CD4-positive, alpha-beta T cell (primary cell): ENCODE measurements around the gene EIF4A2. TPM values are rescaled to one million over a fixed set of nuclear protein-coding genes. Genes with fewer than 3 reads are reported as not detected.
A peak's percentile ranks its signal among the peaks of the same experiment; 100 is the strongest.

Experiments used
- ATAC-seq: fragments of 200-7000 bp; cut with Tn5 transposase; one replicate; pipeline ENCODE4 v1.10.0; 2022; ENCODE audit warnings: mild to moderate bottlenecking; ENCODE audit not compliant: poor library complexity
- CTCF ChIA-PET: fragments of 350-600 bp; sonication (Branson Sonifier 250); formaldehyde crosslinking; loops from one replicate; lab custom pipeline; 2021; ENCODE audit warnings: antibody characterized with exemption, inconsistent platforms; lab: Charles Lee
- POLR2A ChIA-PET: fragments of 350-600 bp; sonication (Branson Sonifier 250); formaldehyde crosslinking; loops from one replicate; lab custom pipeline; 2021; ENCODE audit warnings: antibody characterized with exemption, inconsistent platforms; lab: Charles Lee
- DNase-seq, 14 experiments: peaks; one replicate each; pipeline ENCODE4 v3.0.0-alpha.2; 2013 to 2020; ENCODE audit warnings: mixed read lengths in 2 of 14
- H3K27ac ChIP-seq, 2 donors: one replicate each; pipeline versions ENCODE4 v1.5.1 to v1.7.0; 2013; ENCODE audit warnings: low read length in 2 of 2, low read depth in 1 of 2, mild to moderate bottlenecking in 1 of 2
- H3K27me3 ChIP-seq, 2 experiments: 1 replicate in 1 of 2; 2 replicates in 1 of 2; pipeline versions ENCODE4 v1.6.1 to v1.7.0; 2013; ENCODE audit warnings: low read length in 2 of 2, control low read depth in 1 of 2, mild to moderate bottlenecking in 1 of 2, moderate library complexity in 1 of 2; ENCODE audit not compliant: insufficient read depth in 2 of 2, control insufficient read depth in 1 of 2
- H3K36me3 ChIP-seq: one replicate; pipeline ENCODE4 v1.6.1; 2013; ENCODE audit warnings: low read length, control low read depth; ENCODE audit not compliant: insufficient read depth
- H3K4me1 ChIP-seq: one replicate; pipeline ENCODE4 v1.6.1; 2013; ENCODE audit warnings: low read length, control low read depth; ENCODE audit not compliant: insufficient read depth
- H3K4me3 ChIP-seq: one replicate; pipeline ENCODE4 v1.5.1; 2013; ENCODE audit warnings: mild to moderate bottlenecking, low read length, moderate library complexity
- H3K9me3 ChIP-seq, 2 experiments: 1 replicate in 1 of 2; 2 replicates in 1 of 2; pipeline versions ENCODE4 v1.6.1 to v1.7.0; 2013; ENCODE audit warnings: low read length in 2 of 2, mild to moderate bottlenecking in 2 of 2, control low read depth in 1 of 2, moderate library complexity in 1 of 2; ENCODE audit not compliant: control insufficient read depth in 1 of 2, insufficient read depth in 1 of 2
- H3K27ac Mint-ChIP-seq: one replicate; pipeline ENCODE4 v1.8.0; 2020; ENCODE audit warnings: mixed read lengths
- H3K27me3 Mint-ChIP-seq: one replicate; pipeline ENCODE4 v1.8.0; 2021; ENCODE audit warnings: mixed read lengths
- H3K36me3 Mint-ChIP-seq: one replicate; pipeline ENCODE4 v1.8.0; 2021; ENCODE audit warnings: low read depth, mixed read lengths
- H3K4me1 Mint-ChIP-seq: one replicate; pipeline ENCODE4 v1.8.0; 2021; ENCODE audit warnings: low read depth, mixed read lengths
- H3K4me3 Mint-ChIP-seq: one replicate; pipeline ENCODE4 v1.8.0; 2020; ENCODE audit warnings: mild to moderate bottlenecking, mixed read lengths
- H3K9me3 Mint-ChIP-seq: one replicate; pipeline ENCODE4 v1.8.0; 2020; ENCODE audit warnings: mixed read lengths
- CTCF ChIP-seq: fragments of 200-600 bp; IDR thresholded peaks from one replicate; pipeline ENCODE4 v1.8.0; 2022; ENCODE audit warnings: antibody characterized with exemption, mild to moderate bottlenecking
- intact Hi-C, 2 experiments: fragments of 100-400 bp; cut with DNase I in 1 of 2; cut with micrococcal nuclease in 1 of 2; formaldehyde crosslinking; loops; one replicate each; pipeline versions ENCODE4 v1.15.1 to v1.9.0; 2023 to 2025; cut with DNase I, micrococcal nuclease
- microRNA-seq: library from miRNA; unstranded; fragments of <30 nt; microRNA quantifications from one replicate; pipeline ENCODE4 v1.2.0, GENCODE V29; 2021; ENCODE audit warnings: borderline microRNAs expressed, borderline replicate concordance
- total RNA-seq, 174 experiments: library from RNA in 2 of 174; stranded (reverse) in 2 of 174; gene quantifications; one replicate each; pipeline ENCODE4 v1.2.3 and lab custom pipeline; 2021 to 2026

Gene EIF4A2
- total RNA-seq, 2 experiments from 2014 or later: 1,039 to 1,046 TPM

- peaks cover 23% of the 10 kb centered on the region for H3K4me1 Mint-ChIP-seq
- intact Hi-C loops: loop anchor here in 1 of 2 experiments (5.0 to 10.0 kb wide), 2 partner anchors 46 to 844 kb away; partner anchors contain the start of gene EIF4A2
- ATAC-seq: no peak
Observed at GRCh38 chr3:186828340-186828739, 45.0 kb downstream of the EIF4A2 start.

GRCh38 chr3:186831798-186832197, 48.4 kb downstream of the EIF4A2 start:
- no peak for TF ChIP-seq CTCF
- Histone ChIP-seq H3K27me3 (peaks cover 16 to 40% of the 10 kb centered on the region in 2 experiments), H3K36me3 (no peaks in the 10 kb centered on the region), H3K27ac (no peak overlapping the region), H3K4me1 (peaks cover 10% of the 10 kb centered on the region), H3K9me3 (no peaks in the 10 kb centered on the region), H3K4me3 (no peak overlapping the region)
- Mint-ChIP-seq H3K4me1 (peaks cover 8% of the 10 kb centered on the region), H3K9me3 (no peaks in the 10 kb centered on the region), H3K36me3 (no peaks in the 10 kb centered on the region), H3K27ac (no peak overlapping the region), H3K4me3 (no peak overlapping the region), H3K27me3 (peaks cover 50% of the 10 kb centered on the region)
- DNase-seq (no peak), ATAC-seq (no peak)
- intact Hi-C loops: no loop called here
- ChIA-PET CTCF (no interaction called here), POLR2A (no interaction called here)

More at GRCh38 chr3:186828340-186828739, 45.0 kb downstream of the EIF4A2 start:
- POLR2A ChIA-PET: interaction anchor here (0.9 to 5.3 kb wide), 8 partner anchors 21 to 894 kb away, joined by 3 to 69 read pairs (median 6); partner anchors contain the start of gene EIF4A2
- Mint-ChIP-seq H3K27ac (no peak overlapping the region), H3K9me3 (no peaks in the 10 kb centered on the region), H3K27me3 (peaks cover 71% of the 10 kb centered on the region), H3K36me3 (no peaks in the 10 kb centered on the region), H3K4me3 (no peak overlapping the region)
- H3K27me3 ChIP-seq: peaks cover 37 to 66% of the 10 kb centered on the region in 2 experiments
- TF ChIP-seq CTCF: no peak
- peaks cover 27% of the 10 kb centered on the region for H3K4me1 ChIP-seq
- CTCF ChIA-PET: interaction anchor here (1.2 to 2.1 kb wide), 2 partner anchors 285 to 311 kb away, joined by 3 to 6 read pairs; partner anchors contain the start of gene RPL39L
- H3K9me3 ChIP-seq: no peaks in the 10 kb centered on the region
- no peak overlapping the region for H3K27ac ChIP-seq
- H3K36me3 ChIP-seq: no peaks in the 10 kb centered on the region
- DNase-seq: peak in 1 of 14 experiments; percentile 17
- no peak overlapping the region for H3K4me3 ChIP-seq

- H3K27ac ChIP-seq: no peak overlapping the region
- ATAC-seq (no peak), DNase-seq (no peak)
- no peak overlapping the region for H3K4me3 ChIP-seq
- Mint-ChIP-seq H3K27ac (no peak overlapping the region), H3K36me3 (no peaks in the 10 kb centered on the region), H3K4me3 (no peak overlapping the region), H3K4me1 (peaks cover 6% of the 10 kb centered on the region), H3K27me3 (peaks cover 49% of the 10 kb centered on the region), H3K9me3 (no peaks in the 10 kb centered on the region)
- H3K9me3 ChIP-seq: no peaks in the 10 kb centered on the region
- peaks cover 15 to 40% of the 10 kb centered on the region in 2 experiments for H3K27me3 ChIP-seq
- intact Hi-C loops: no loop called here
- TF ChIP-seq CTCF: no peak
- ChIA-PET CTCF (no interaction called here), POLR2A (no interaction called here)
- peaks cover 9% of the 10 kb centered on the region for H3K4me1 ChIP-seq
- H3K36me3 ChIP-seq: no peaks in the 10 kb centered on the region
Observed at GRCh38 chr3:186832276-186832675, 48.9 kb downstream of the EIF4A2 start.

Small RNAs within 50 kb of the gene (microRNA-seq; reads per million reads assigned to microRNA genes)
- gene MIR1248: 105 reads per million, percentile 65 among the genes with 10 or more reads in this experiment

Other genes with a start within 250 kb of the EIF4A2 start
- gene CRYGS, start 239.2 kb upstream of the EIF4A2 start, total RNA-seq: 1 to 10 TPM; 1.9 to 2.3 TPM
- gene TBCCD1, start 216.2 kb upstream of the EIF4A2 start, total RNA-seq: 1 to 10 TPM; 7.6 to 8.1 TPM
- 10 to 100 TPM; 69.3 to 70.3 TPM for gene DNAJB11, start 212.9 kb upstream of the EIF4A2 start, total RNA-seq
- gene AHSG, start 170.5 kb upstream of the EIF4A2 start, total RNA-seq: not detected
- gene FETUB, start 143.2 kb upstream of the EIF4A2 start, total RNA-seq: not detected
- gene HRG, start 117.6 kb upstream of the EIF4A2 start, total RNA-seq: not detected
- gene KNG1, start 66.2 kb upstream of the EIF4A2 start, total RNA-seq: not detected
- 10 to 100 TPM in 1 of 2 experiments, 1 to 10 TPM in 1; 8.6 to 12.6 TPM for gene RFC4, start 22.9 kb downstream of the EIF4A2 start, total RNA-seq
- gene ADIPOQ, start 59.1 kb downstream of the EIF4A2 start, total RNA-seq: not detected
- gene ST6GAL1, start 146.9 kb downstream of the EIF4A2 start, total RNA-seq: 10 to 100 TPM; 27.6 to 29.1 TPM